NT2/D1 (cell line): ENCODE measurements around the gene FSCN2.

Experiments
- YY1 ChIP-seq: IDR thresholded peaks from 2 replicates; pipeline ENCODE4 v1.6.1; 2011; ENCODE audit not compliant: insufficient read length, insufficient read depth
- ZNF274 ChIP-seq: IDR thresholded peaks from 2 replicates; pipeline ENCODE4 v1.6.1; 2011; ENCODE audit warnings: mild to moderate bottlenecking, low read depth, low read length

GRCh38 chr17:81578038-81578441, 49.9 kb downstream of the FSCN2 start:
- TF ChIP-seq YY1 = no peak
- no peak for TF ChIP-seq ZNF274
